K562 (cell line): ENCODE measurements around the gene AKT1S1.

ENCODE experiments used
- MTA3 ChIP-seq: fragments of 450-650 bp; formaldehyde crosslinking; IDR thresholded peaks from 2 replicates; pipeline ENCODE4 v1.6.1; 2017; ENCODE audit warnings: mild to moderate bottlenecking, borderline replicate concordance
- REST ChIP-seq, 2 experiments: fragments of 450-650 bp; formaldehyde crosslinking in 1 of 2; IDR thresholded peaks; 2 replicates each; pipeline versions ENCODE4 v1.4.0 to v1.6.1; 2014 to 2020; ENCODE audit warnings: mild to moderate bottlenecking in 2 of 2, borderline replicate concordance in 1 of 2, low read depth in 1 of 2
- SP1 ChIP-seq: sonication (generic); formaldehyde crosslinking; IDR thresholded peaks from 2 replicates; pipeline ENCODE4 v1.8.1; 2022; ENCODE audit warnings: mild to moderate bottlenecking, missing genetic modification reagents
- TCF3 ChIP-seq: sonication (generic); formaldehyde crosslinking; IDR thresholded peaks from 2 replicates; pipeline ENCODE4 v1.4.0; 2020; ENCODE audit warnings: mild to moderate bottlenecking, missing genetic modification reagents
- ZFP36 ChIP-seq: fragments of 150-350 bp; IDR thresholded peaks from 2 replicates; pipeline ENCODE4 v1.6.1; 2018; ENCODE audit warnings: low read length, low read depth; ENCODE audit not compliant: partially characterized antibody
- ZKSCAN3 ChIP-seq: fragments of 250-450 bp; sonication (Bioruptor Pico); IDR thresholded peaks from 2 replicates; pipeline ENCODE4 v1.4.0; 2020
- TF ChIP-seq, protein P1 (sequence below): fragments of 250-450 bp; sonication (Bioruptor Pico); IDR thresholded peaks from 2 replicates; pipeline ENCODE4 v1.8.0; 2022; ENCODE audit warnings: moderate library complexity, mild to moderate bottlenecking, inconsistent platforms
- TF ChIP-seq, protein P2 (sequence below): sonication (generic); formaldehyde crosslinking; IDR thresholded peaks from 2 replicates; pipeline ENCODE4 v1.8.0; 2022; ENCODE audit warnings: mild to moderate bottlenecking, low read depth, missing genetic modification reagents

DNA sequence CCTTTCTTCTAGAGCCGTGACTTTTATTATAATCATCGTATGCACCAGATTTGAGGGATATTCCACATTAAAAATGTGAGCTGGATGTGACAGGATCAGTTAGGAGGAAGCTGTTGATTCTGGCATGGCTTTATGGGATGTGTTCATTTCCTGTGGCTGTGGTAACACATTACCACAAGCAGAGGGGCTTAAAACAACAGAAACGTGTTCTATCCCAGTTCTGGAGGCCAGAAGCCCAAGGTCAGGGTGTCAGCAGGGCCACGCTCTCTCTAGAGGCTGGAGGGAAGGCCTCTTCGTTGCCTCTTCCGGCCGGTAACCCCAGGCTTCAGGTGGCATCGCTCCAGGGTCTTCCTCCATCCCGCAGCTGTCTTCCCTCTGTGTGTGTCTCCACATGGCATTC lies 44.6 kb downstream of the AKT1S1 start:
- TF ChIP-seq, protein P1, sequence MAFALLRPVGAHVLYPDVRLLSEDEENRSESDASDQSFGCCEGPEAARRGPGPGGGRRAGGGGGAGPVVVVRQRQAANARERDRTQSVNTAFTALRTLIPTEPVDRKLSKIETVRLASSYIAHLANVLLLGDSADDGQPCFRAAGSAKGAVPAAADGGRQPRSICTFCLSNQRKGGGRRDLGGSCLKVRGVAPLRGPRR (CRISPR knock-in tag) = no peak
- TF ChIP-seq SP1 (CRISPR knock-in tag) (no peak), MTA3 (no peak), TCF3 (no peak), ZKSCAN3 (CRISPR knock-in tag) (no peak), ZFP36 (no peak), REST (IDR thresholded peaks at IDR 0.05; ENCODE audit: borderline replicate concordance) (no peak), REST (CRISPR knock-in tag; IDR thresholded peaks at IDR 0.05; ENCODE audit: low read depth) (no peak)
- TF ChIP-seq, protein P2, sequence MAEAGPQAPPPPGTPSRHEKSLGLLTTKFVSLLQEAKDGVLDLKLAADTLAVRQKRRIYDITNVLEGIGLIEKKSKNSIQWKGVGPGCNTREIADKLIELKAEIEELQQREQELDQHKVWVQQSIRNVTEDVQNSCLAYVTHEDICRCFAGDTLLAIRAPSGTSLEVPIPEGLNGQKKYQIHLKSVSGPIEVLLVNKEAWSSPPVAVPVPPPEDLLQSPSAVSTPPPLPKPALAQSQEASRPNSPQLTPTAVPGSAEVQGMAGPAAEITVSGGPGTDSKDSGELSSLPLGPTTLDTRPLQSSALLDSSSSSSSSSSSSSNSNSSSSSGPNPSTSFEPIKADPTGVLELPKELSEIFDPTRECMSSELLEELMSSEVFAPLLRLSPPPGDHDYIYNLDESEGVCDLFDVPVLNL = no peak
